A673 (cell line): ENCODE measurements around the gene ATP2B3. TPM values are rescaled to one million over a fixed set of nuclear protein-coding genes. Genes with fewer than 3 reads are reported as not detected.

Experiments
- BruUV-seq: library from RNA; stranded (reverse); fragments of 400-500 nt; replicated peaks from 2 replicates; lab custom pipeline; 2021; lab: Mats Ljungman, UMichigan
- CTCF ChIA-PET: fragments of 300-600 bp; sonication (Branson Sonifier 250); formaldehyde crosslinking; loops from one replicate; lab custom pipeline; 2022; ENCODE audit warnings: antibody characterized with exemption; lab: Charles Lee
- POLR2A ChIA-PET: fragments of 300-600 bp; sonication (Branson Sonifier 250); formaldehyde crosslinking; loops from one replicate; lab custom pipeline; 2022; ENCODE audit warnings: antibody characterized with exemption; ENCODE audit not compliant: low non-redundant PET; lab: Charles Lee
- DNase-seq: peaks from one replicate; pipeline ENCODE4 v3.0.0-alpha.2; 2015; ENCODE audit warnings: low spot score
- H3K27ac ChIP-seq: fragments of 200-600 bp; sonication (generic); 2 replicates; pipeline ENCODE4 v1.5.1; 2016; ENCODE audit warnings: mixed run types, low read depth, mild to moderate bottlenecking, mixed read lengths, antibody characterized with exemption, low read length; ENCODE audit not compliant: poor library complexity, severe bottlenecking
- H3K27me3 ChIP-seq: fragments of 200-600 bp; sonication (generic); replicated peaks from 2 replicates; pipeline ENCODE4 v1.6.1; 2017; ENCODE audit warnings: mixed run types, low read depth, mild to moderate bottlenecking, mixed read lengths, antibody characterized with exemption, low read length; ENCODE audit not compliant: insufficient read depth, poor library complexity
- H3K36me3 ChIP-seq: fragments of 200-600 bp; sonication (generic); 2 replicates; pipeline ENCODE4 v1.6.1; 2016; ENCODE audit warnings: mixed run types, mild to moderate bottlenecking, mixed read lengths, antibody characterized with exemption, low read length; ENCODE audit not compliant: insufficient read depth, poor library complexity, severe bottlenecking
- H3K4me1 ChIP-seq: fragments of 200-600 bp; sonication (generic); 2 replicates; pipeline ENCODE4 v1.6.1; 2017; ENCODE audit warnings: mixed run types, mild to moderate bottlenecking, mixed read lengths, antibody characterized with exemption, low read length; ENCODE audit not compliant: insufficient read depth, poor library complexity, severe bottlenecking
- H3K4me3 ChIP-seq: fragments of 200-600 bp; sonication (generic); 2 replicates; pipeline ENCODE4 v1.5.1; 2016; ENCODE audit warnings: low read depth, mixed run types, mild to moderate bottlenecking, mixed read lengths, low read length; ENCODE audit not compliant: poor library complexity, severe bottlenecking
- H3K9me3 ChIP-seq: fragments of 200-600 bp; sonication (generic); 2 replicates; pipeline ENCODE4 v1.6.1; 2016; ENCODE audit warnings: mixed run types, low read depth, mild to moderate bottlenecking, mixed read lengths, antibody characterized with exemption, low read length; ENCODE audit not compliant: poor library complexity, severe bottlenecking
- CTCF ChIP-seq: fragments of 300-800, 200-600 bp; sonication (generic); conservative IDR thresholded peaks from 2 replicates; pipeline ENCODE4 v1.5.1; 2017; ENCODE audit warnings: low read depth, mild to moderate bottlenecking, antibody characterized with exemption, low read length, moderate library complexity, mixed read lengths
- EZH2 ChIP-seq: fragments of 200-600 bp; sonication (generic); IDR thresholded peaks from 2 replicates; pipeline ENCODE4 v1.6.1; 2017; ENCODE audit warnings: borderline replicate concordance, low read depth, mild to moderate bottlenecking, mixed read lengths, antibody characterized with exemption, low read length; ENCODE audit not compliant: poor library complexity, severe bottlenecking
- intact Hi-C: fragments of 100-400 bp; cut with micrococcal nuclease; formaldehyde crosslinking; loops from one replicate; pipeline ENCODE4 v1.10.0; 2022; ENCODE audit not compliant: unreplicated experiment
- total RNA-seq: library from RNA; stranded (reverse); gene quantifications from 2 replicates; pipeline ENCODE4 v1.2.3, GENCODE V29; 2021

ATP2B3 gene
- total RNA-seq, 1 experiment from 2014 or later, result 0.11 TPM

GRCh38 chrX:153626025-153626633, 108.7 kb downstream of the ATP2B3 start:
- H3K36me3 ChIP-seq, result no peaks in the 10 kb centered on the region
- ChIA-PET CTCF (no interaction called here), POLR2A (no interaction called here)
- BruUV-seq, result no TSS peak
- TF ChIP-seq CTCF, result no peak
- TF ChIP-seq EZH2, result no peak
- intact Hi-C loops, result no loop called here
- H3K9me3 ChIP-seq, result no peaks in the 10 kb centered on the region
- no peak for DNase-seq
- no peak overlapping the region for H3K27ac ChIP-seq
- no peaks in the 10 kb centered on the region for H3K4me1 ChIP-seq
- H3K27me3 ChIP-seq, result no peaks in the 10 kb centered on the region
- no peak overlapping the region for H3K4me3 ChIP-seq

- Histone ChIP-seq H3K4me3 (no peak overlapping the region), H3K27me3 (no peaks in the 10 kb centered on the region), H3K36me3 (no peaks in the 10 kb centered on the region), H3K9me3 (no peaks in the 10 kb centered on the region), H3K4me1 (no peaks in the 10 kb centered on the region), H3K27ac (no peak overlapping the region)
- CTCF ChIA-PET, result no interaction called here
- intact Hi-C loops, result no loop called here
- no TSS peak for BruUV-seq
- no peak for DNase-seq
- TF ChIP-seq CTCF, result no peak
- no peak for TF ChIP-seq EZH2
- POLR2A ChIA-PET, result no interaction called here
Measured at GRCh38 chrX:153626863-153627674, 109.6 kb downstream of the ATP2B3 start.

- Histone ChIP-seq H3K4me1 (no peaks in the 10 kb centered on the region), H3K36me3 (no peaks in the 10 kb centered on the region), H3K27ac (no peak overlapping the region), H3K27me3 (no peaks in the 10 kb centered on the region), H3K9me3 (no peaks in the 10 kb centered on the region), H3K4me3 (no peak overlapping the region)
- POLR2A ChIA-PET, result no interaction called here
- intact Hi-C loops, result no loop called here
- no peak for DNase-seq
- BruUV-seq, result no TSS peak
- no peak for TF ChIP-seq EZH2
- no peak for TF ChIP-seq CTCF
- CTCF ChIA-PET, result no interaction called here
Measured at GRCh38 chrX:153627675-153628111, 110.3 kb downstream of the ATP2B3 start.
